GM19240 (cell line): ENCODE results near the gene EFCAB5.
"Not testable (repeated sequence)": the region's sequence is repeated elsewhere in the genome, so short reads cannot be mapped to it uniquely, and the experiment has no call there.

Experiments
- DNase-seq: peaks from one replicate; pipeline ENCODE4 v3.0.0; 2011; ENCODE audit warnings: low spot score; ENCODE audit not compliant: insufficient read length

EFCAB5 gene

DNA sequence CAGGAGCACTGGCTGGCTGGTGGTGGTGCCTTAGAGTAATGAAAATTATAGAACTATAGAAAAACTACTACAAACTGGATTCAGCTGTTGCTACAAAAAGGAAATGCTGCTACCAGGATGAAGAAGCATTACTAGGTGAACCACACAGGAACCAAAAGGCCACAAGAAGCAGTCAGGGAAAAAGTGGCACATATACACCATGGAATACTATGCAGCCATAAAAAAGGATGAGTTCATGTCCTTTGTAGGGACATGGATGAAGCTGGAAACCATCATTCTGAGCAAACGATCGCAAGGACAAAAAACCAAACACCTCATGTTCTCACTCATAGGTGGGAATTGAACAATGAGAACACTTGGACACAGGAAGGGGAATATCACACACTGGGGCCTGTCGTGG, 5.5 kb upstream of the EFCAB5 start:
- not testable (repeated sequence) for DNase-seq

DNA sequence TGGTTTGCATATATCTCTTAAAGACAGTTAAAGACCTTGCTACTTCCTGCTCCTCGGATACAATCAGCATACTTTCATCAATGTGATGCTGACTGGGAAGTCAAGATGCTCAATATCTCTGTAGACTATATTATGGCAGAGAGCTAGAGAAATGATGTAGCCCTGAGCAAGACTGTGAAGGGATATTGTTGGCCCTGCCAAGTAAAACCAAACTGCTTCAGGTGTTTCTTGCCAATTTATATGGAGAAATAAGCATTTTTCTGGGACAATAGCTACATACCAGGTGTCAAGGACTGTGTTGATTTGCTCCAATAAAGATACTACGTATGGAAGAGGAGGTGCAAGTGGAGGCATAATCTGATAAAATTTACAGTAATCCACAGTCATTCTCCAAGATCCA, 4.7 kb upstream of the EFCAB5 start:
- DNase-seq: no peak

DNA sequence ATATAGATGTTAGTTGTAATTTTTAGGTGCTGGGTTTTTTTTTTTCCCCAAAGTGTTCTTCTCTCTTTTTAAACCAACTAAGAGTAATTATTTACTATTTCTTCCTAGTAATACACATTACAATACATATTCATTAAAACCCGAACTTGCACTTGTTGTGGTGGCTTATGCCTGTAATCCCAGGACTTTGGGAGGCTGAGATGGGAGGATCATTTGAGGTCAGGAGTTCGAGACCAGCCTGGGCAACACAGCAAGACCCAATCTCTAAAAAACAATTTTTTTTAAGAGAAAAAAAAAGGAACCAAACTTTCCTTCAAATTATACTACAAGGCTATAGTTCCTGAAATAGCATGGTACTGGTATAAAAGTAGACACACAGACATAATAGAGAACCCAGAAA, 3.8 kb downstream of the EFCAB5 start:
- no peak for DNase-seq

DNA sequence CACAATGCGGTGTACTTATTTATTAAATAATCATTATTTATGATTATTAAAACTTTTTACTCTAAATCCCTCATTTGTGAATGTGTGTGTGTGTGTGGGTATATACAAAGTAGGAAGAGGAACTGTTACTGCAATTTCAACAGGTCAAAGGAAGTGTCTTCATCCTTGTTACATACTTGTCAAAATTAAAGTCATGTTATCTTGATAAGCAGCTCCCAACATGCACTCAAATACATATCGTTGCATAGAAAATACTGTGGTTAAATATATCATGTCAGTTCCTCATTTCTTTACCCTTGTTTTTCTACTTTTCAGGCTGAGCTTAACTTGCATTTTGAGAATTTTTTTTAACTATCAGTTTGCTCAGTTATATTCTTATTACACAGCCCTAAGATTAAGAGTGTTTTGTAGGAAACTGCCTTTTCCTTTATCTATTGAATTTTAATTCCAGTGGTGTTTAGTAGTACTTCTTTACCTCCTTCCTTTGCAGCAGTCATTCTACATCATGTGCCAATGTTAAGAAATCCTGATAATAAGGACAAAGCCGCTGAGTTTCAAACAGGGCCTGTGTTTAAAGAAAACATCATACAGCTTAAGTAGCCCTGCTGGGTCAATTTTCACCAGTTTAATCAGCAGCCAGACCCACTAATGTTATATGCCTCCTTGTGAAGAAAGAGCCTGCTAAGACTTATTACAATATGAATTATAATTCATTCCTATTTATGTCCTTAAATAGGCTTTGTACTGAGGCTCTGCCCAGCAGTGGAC, 7.2 kb downstream of the EFCAB5 start:
- no peak for DNase-seq

DNA sequence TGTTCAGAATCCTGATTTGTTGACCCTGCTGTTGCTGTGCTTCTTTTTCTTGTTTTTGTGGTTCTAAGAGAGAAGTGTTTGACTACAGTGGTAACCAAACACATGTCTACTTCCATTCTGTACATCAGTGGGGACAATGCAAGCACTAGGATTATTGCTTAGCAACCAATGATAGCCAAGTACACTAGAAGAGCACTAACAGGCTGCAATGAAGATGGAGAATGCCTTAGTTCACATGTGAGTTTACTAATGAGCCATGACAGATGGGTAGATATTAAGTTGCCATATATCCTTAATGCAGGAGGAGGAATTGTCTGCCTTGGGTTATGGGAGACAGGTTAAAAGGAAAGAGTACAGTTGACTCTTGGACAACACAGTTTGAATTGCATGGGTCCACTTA, 8.3 kb downstream of the EFCAB5 start:
- DNase-seq: no peak

DNA sequence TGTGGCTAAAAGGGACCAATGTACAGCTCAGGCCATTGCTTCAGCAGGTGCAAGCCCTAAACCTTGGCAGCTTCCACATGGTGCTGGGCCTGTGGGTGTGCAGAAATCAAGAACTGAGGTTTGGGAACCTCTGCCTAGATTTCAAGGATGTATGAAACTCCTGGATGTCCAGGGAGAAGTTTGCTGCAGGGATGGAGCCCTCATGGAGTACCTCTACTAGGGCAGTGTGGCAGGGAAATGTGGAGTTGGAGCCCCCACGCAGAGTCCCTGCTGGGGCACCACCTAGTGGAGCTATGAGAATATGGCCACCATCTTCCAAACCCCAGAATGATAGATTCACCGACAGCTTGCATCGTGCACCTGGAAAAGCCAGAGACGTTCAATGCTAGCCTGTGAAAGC, 13.0 kb downstream of the EFCAB5 start:
- DNase-seq: no peak

DNA sequence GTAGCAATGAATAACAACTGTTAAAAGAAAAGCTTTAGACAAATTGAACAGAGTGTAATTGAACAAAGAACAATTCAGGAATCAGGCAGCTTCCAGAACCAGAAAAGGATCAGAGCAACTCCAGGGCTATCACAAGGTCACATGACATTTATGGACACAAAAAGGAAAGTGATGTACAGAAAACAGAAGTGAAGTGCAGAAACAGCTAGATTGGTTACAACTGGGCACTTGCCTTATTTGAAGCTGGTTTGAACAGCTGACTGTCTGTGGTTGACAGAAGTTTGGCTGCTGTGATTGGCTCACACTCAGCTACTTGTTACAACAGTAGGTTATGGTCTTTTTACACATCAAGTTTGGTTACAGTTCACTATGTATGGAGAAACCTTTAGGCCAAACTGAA, 14.8 kb downstream of the EFCAB5 start:
- DNase-seq: no peak

DNA sequence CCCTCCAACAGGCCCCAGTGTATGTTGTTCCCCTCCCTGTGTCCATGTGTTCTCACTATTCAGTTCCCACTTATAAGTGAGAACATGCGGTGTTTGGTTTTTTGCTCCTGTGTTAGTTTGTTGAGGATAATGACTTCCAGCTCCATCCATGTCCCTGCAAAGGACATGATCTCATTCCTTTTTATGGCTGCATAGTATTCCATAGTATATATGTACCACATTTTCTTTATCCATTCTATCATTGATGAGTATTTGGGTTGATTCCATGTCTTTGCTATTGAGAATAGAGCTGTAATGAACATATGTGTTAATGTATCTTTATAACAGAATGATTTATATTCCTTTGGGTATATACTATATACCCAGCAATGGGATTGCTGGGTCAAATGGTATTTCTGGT, 16.1 kb downstream of the EFCAB5 start:
- not testable (repeated sequence) for DNase-seq

DNA sequence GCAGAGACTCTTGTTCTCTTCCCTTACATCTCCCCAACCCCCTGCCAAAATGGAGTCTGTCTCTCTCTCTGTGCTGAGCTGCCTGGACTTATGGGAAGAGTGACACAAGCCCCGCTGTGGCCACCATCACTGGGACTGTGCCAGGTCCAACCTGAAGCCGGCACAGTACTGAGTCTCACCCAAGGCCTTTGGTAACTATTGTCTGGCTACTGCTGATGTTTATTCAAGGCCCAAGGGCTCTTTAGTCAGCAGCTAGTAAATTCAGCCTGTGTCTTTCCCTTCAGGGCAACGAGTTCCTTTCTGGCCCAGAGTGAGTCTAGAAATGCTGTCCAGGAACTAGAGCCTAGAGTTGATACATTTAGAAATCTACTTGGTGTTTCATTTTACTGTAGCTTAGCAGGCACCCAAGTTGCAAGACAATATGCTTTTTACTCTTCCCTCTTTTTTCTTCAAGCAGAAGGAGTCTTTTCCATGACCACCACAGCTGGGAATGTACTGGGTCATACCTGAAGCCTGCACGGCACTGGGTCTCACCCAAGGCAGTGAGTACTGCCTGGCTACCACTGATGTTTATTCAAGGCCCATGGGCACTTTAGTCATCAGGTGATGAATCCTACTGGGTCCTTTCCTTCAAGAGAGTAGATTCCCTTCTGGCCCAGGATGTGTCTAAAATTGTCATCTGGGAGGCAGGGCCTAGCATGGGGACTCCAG, 17.7 kb downstream of the EFCAB5 start:
- no peak for DNase-seq

DNA sequence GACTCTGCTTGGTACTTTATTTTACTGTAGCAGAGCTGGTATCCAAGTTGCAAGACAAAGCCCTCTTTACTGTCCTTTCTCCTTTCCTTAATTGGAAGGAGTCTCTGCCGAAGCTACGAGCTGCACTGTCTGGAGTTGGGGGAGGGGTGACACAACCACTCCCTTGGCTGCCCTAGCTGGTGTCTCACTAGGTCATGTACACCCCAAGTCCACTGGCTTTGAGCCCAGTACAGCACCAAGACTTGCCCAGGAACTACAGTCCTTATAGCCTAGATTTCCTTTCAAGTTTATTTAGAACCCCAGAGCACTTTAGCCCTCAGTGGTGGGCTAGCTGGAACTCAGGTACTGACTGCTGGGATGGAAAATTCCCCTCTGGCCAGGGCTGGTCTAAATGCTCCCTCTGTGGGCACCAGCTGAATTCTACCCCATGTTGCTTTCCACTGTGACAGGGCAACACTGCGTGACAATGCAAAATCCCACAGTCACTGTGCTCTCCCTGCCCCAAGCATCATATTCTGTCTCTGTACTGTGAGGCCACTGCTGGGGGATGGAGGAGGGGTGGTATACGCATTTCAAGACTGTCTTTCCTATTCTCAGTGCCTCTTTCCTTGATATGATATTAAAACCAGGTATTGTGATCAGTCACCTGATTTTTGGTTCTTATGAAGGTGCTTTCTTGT, 18.4 kb downstream of the EFCAB5 start:
- DNase-seq: no peak

DNA sequence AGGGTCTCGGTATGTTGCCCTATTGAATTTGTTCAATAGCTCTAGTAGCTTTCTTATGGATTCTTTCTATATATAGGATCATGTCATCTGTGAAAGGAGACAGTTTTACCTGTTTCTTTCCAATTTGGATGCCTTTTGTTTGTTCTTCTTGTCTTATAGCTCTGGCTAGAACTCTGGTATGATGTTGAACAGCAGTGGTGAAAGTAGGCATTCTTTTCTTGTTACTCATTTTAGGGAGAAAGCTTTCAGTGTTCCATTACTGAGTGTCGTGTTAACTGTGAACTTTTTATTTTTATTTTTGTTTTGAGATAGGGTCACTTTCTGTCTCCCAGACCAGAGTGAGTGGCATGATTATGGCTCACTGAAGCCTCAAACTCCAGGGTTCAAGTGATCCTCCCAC, 21.2 kb downstream of the EFCAB5 start:
- DNase-seq: no peak

DNA sequence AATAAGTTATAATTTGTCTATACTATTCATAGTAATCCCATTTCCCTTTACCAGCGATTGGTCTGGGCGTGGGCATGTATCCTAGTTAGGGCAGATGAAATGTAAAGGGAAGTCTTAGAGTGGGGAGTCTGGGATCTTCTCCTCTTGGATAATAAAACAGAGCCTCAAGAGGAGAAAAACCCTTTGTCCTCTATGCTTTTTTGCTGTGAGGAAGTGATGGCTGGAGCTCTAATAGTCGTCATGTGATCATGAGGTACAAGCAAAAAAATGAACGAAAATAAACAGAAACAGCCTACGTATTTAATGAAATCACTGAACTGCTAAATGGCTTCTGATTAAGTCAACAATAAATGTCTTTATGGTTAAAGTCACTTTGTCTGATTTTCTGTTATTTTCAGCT, 26.8 kb downstream of the EFCAB5 start:
- no peak for DNase-seq

DNA sequence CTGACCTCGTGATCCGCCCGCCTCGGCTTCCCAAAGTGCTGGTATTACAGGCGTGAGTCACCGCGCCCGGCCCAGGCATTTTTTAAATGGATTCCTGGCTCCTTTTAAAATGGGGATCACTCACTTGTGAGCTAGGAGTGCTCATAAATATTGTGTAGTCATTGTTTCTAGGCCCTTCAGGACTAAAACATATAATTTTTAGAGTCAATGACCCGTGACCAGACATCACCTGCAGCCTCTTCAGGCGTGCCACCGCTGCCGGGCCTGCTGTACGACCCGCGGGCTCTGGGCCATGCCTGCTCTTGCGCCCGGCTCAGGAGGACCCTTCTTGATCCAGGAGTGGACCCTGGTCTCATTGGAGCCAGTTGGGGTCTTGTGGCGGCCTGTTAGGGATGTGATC, 30.8 kb downstream of the EFCAB5 start:
- DNase-seq: no peak

DNA sequence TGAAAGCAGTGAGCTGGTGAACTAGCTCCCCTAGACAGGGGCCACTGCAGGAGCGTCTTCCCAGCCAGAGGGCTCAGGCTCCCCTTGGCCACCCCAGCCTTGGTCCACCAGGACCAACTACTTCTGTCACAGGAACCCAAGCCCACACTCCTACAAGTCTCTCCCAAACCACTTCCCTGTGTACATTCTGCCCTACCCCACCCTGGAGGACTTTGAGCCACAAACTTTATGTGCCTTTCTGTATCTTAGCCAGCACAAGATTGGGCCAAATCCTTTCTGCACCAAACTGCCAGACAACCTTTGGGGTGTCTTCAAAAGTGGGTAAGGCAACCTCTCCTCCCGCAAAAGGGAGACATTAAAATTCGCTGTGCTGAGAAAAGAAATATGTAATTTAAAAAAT, 31.6 kb downstream of the EFCAB5 start:
- no peak for DNase-seq

DNA sequence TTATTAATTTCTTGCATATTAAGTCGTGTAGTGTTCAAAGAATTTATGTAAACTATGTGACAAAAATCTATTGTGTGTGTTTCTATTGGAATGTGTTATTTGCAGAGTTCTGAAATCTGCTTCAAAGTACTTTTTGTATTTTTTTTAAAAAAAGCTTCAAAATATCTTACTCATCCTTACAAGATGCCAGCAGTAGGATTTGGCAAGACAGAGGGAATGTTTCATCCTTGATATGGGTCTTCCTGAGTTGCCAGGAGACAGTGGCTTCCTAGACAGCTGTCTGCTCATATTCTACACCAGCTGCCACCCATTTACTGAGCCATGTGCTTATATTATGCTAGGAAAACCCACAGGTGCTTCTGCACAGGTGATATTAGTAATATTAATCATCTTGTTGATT, 36.4 kb downstream of the EFCAB5 start:
- no peak for DNase-seq

DNA sequence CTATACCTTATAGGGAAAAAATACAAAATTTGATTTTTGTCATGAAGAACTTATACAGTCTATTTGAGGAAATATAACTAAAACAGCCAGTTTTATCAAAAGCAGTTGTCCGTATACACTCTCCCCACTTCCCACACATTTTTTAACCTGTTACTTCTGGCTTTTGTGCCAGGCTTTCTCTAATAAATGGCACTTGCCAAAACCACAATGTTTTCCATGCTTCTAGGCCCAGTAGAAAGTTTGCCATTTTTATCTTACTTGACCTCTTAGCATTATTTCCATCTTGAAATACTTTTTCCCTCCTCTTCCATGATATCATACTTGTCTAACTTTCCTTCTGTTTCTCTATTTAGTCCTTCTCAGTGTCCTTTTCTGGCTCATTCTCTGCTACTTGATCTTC, 38.8 kb downstream of the EFCAB5 start:
- DNase-seq: no peak

DNA sequence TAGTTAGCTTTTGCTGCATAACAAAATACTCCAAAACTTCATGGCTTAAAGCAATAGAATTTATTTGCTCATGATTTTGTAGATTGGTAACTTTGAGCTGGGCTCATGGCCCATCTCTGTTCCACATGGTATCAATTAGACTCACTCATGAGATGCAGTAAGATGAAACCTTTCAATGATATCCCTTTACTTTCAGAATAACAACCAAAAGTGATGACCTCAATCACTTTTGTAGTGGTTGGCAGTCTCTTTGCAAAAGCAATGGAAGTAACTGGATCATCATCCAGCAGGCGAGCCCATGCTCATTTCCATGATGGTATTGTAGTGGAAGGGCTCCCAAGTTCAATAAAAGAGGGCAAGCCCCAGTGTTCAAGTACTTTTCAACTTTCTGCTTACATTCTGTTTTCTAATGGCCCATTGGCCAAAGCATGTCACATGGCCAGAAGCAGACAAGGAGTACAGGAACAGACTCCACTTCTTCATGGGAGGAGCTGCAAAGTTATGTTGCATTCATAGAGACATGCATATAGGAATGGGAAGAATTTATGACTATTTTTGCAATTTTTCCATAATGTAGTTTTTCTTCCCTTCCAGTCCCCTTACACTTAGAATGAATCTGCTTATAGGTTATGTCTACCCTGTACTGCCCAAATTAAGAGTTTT, 41.7 kb downstream of the EFCAB5 start:
- no peak for DNase-seq

DNA sequence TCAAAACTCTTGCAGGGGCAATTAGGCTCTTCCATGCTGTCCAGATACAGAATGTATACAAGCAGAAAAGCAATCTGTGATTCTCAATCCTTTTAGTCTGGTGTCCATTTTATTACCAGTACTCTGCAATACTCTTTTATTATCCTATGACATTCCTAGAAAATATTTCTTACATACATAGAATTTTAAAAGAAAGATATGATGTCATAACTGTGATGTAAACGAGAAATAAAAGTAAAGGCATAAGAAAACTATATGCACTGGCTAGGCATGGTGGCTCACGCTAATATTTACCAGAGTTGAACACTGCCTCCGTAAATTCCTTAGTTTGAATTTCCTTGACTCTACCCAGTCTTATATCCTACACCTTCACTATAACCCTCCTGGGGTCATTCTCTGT, 55.0 kb downstream of the EFCAB5 start:
- no peak for DNase-seq

DNA sequence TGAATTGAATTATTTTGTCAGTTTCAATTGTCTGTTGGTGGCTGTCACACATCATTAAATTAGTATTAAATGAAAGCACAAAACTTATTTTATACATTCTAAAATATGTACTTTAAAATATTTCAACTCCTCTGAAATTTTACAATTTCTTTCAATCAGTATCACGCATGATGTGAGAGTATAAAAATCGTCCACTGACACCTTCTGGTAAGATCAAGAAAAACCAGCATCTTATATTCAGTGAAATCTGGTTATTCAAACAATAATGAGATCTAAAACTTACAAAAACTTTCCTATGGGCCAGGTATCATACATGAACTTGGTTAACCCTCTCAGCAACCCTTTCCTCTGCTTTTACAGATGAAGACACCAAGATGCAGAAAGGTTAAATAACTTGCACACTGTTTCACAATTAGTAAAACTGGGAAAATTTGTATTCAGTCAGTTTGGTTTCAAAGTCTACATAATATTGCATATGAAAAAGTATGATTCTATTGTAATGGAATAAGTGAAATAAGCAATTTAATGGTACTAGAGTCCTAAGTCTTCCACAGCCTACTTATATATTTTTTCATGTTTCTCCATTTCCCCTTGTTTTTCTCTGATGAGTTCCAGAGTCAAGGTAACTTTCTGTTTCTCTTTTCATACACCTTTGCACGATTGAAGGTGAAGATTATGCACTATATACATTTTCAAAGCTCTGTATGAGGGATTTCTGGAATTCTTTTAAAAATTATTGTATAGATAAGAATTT, 58.7 kb downstream of the EFCAB5 start:
- no peak for DNase-seq

DNA sequence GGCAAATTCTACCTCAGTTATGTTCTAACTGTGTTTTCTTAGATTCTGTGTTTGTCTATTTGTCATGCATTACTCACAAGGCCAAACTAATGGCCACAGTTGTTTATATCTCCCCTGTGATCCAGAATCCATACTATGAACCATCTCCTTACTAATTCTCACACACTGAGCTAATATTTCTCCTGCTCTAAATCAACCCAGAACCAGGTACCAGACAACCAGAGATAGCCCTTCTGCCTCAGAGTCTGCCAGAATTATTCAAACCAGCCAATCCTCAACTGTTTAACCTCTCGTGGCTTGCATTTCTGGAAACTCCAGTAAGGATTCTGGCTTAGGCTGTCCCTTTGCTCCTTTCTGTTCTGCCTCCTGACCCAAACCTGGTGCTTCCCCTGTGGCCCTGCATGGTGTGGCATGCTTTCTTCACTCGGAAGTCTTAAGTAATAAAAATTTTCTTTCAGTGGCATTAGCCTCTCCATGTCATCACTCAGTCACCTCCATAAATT, 59.4 kb downstream of the EFCAB5 start:
- no peak for DNase-seq

DNA sequence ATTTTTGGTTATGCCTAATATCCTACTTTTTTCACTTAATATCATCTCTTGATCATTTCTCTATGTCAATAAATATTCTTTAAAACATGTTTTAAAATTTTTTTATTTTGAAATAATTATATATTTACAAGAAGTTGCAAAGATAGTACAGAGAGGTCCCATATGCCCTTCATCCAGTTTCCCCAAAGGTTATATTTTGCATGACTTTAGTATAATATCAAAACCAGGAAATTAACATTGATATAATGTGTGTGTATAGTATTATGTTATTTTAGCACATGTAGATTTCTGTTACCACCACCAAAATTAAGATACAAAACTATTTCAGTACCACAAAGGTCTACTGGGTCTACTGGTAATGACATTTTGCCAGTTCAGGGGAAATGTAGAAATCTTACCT, 60.7 kb downstream of the EFCAB5 start:
- no peak for DNase-seq
